MCF 10A (cell line): ENCODE data around the gene POLR1E. TPM values are rescaled to one million over a fixed set of nuclear protein-coding genes. Genes with fewer than 3 reads are reported as not detected.

Source experiments
- BruUV-seq: library from RNA; stranded (reverse); fragments of 400-500 nt; replicated peaks from 2 replicates; lab custom pipeline; 2021; lab: Mats Ljungman, UMichigan
- CTCF ChIA-PET: fragments of 300-600 bp; sonication (Branson Sonifier 250); formaldehyde crosslinking; extraction: SDS; loops from one replicate; lab custom pipeline; 2021; ENCODE audit warnings: antibody characterized with exemption, inconsistent platforms; lab: Yijun Ruan, JAX
- POLR2A ChIA-PET: fragments of 300-600, 350-650 bp; sonication (Branson Sonifier 250); formaldehyde crosslinking; extraction: SDS; loops from one replicate; lab custom pipeline; 2020; ENCODE audit warnings: antibody characterized with exemption, inconsistent platforms; lab: Yijun Ruan, JAX
- DNase-seq: peaks from one replicate; pipeline ENCODE4 v3.0.0-alpha.2; 2018; ENCODE audit not compliant: unreplicated experiment
- H3K27ac Mint-ChIP-seq: one replicate; pipeline ENCODE4 v1.8.0; 2022; ENCODE audit warnings: mild to moderate bottlenecking, low read depth, mixed read lengths; ENCODE audit not compliant: unreplicated experiment
- H3K27me3 Mint-ChIP-seq: one replicate; pipeline ENCODE4 v1.8.0; 2022; ENCODE audit warnings: mixed read lengths; ENCODE audit not compliant: insufficient read depth, unreplicated experiment
- H3K36me3 Mint-ChIP-seq: one replicate; pipeline ENCODE4 v1.8.0; 2022; ENCODE audit warnings: mild to moderate bottlenecking, moderate library complexity, mixed read lengths; ENCODE audit not compliant: insufficient read depth, unreplicated experiment
- H3K4me1 Mint-ChIP-seq: one replicate; pipeline ENCODE4 v1.8.0; 2022; ENCODE audit warnings: mixed read lengths; ENCODE audit not compliant: insufficient read depth, unreplicated experiment
- H3K4me3 Mint-ChIP-seq: one replicate; pipeline ENCODE4 v1.8.0; 2022; ENCODE audit warnings: mild to moderate bottlenecking, moderate library complexity, mixed read lengths; ENCODE audit not compliant: unreplicated experiment
- H3K9me3 Mint-ChIP-seq: one replicate; pipeline ENCODE4 v1.8.0; 2022; ENCODE audit warnings: mixed read lengths; ENCODE audit not compliant: unreplicated experiment
- intact Hi-C: fragments of 100-400 bp; cut with micrococcal nuclease; formaldehyde crosslinking; loops from 2 replicates; pipeline ENCODE4 v1.14.1; 2022
- total RNA-seq: library from RNA; stranded (reverse); gene quantifications from 2 replicates; pipeline ENCODE4 v1.2.3, GENCODE V29; 2022
- TF ChIP-seq, protein P1 (sequence below): fragments of 200-600 bp; IDR thresholded peaks from one replicate; pipeline ENCODE4 v1.8.0; 2022; ENCODE audit warnings: antibody characterized with exemption, mild to moderate bottlenecking; ENCODE audit not compliant: unreplicated experiment

Gene POLR1E
- total RNA-seq, 1 experiment from 2014 or later = 50.3 TPM

DNA sequence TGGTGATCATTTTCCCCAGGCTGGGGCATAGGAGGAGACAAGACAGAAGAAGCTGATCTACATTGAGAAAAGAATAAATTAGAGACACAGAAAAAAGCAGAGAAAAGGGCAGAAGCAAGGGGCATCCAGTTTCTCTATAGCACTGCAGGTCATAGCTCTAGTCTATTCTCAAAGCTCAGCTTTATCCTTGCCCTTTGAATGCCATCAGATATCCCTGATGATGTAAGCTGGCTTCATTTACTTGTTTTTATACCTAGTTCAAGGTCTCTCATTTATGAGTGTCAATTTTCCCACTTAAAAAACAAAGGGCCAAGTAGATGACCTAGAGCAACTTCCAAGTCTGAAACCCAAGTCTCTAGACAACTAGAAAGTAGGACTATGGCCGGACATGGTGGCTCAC is 57.7 kb downstream of the POLR1E start:
- H3K4me1 Mint-ChIP-seq = no peaks in the 10 kb centered on the region
- H3K36me3 Mint-ChIP-seq = no peaks in the 10 kb centered on the region
- intact Hi-C loops = no loop called here
- TF ChIP-seq, protein P1, sequence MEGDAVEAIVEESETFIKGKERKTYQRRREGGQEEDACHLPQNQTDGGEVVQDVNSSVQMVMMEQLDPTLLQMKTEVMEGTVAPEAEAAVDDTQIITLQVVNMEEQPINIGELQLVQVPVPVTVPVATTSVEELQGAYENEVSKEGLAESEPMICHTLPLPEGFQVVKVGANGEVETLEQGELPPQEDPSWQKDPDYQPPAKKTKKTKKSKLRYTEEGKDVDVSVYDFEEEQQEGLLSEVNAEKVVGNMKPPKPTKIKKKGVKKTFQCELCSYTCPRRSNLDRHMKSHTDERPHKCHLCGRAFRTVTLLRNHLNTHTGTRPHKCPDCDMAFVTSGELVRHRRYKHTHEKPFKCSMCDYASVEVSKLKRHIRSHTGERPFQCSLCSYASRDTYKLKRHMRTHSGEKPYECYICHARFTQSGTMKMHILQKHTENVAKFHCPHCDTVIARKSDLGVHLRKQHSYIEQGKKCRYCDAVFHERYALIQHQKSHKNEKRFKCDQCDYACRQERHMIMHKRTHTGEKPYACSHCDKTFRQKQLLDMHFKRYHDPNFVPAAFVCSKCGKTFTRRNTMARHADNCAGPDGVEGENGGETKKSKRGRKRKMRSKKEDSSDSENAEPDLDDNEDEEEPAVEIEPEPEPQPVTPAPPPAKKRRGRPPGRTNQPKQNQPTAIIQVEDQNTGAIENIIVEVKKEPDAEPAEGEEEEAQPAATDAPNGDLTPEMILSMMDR = no peak
- DNase-seq = no peak
- no peaks in the 10 kb centered on the region for H3K9me3 Mint-ChIP-seq
- H3K27ac Mint-ChIP-seq = no peak overlapping the region
- POLR2A ChIA-PET = no interaction called here
- BruUV-seq = no TSS peak
- no peaks in the 10 kb centered on the region for H3K27me3 Mint-ChIP-seq
- CTCF ChIA-PET = no interaction called here
- no peak overlapping the region for H3K4me3 Mint-ChIP-seq

- Mint-ChIP-seq H3K4me3 (no peak overlapping the region), H3K27me3 (no peaks in the 10 kb centered on the region), H3K36me3 (no peaks in the 10 kb centered on the region), H3K4me1 (no peaks in the 10 kb centered on the region), H3K27ac (no peak overlapping the region), H3K9me3 (no peaks in the 10 kb centered on the region)
- POLR2A ChIA-PET = no interaction called here
- CTCF ChIA-PET = no interaction called here
- DNase-seq = no peak
- TF ChIP-seq, protein P1 = no peak
- intact Hi-C loops = no loop called here
- no TSS peak for BruUV-seq
These were observed 61.7 kb downstream of the POLR1E start for GRCh38 chr9:37547328-37547878.

DNA sequence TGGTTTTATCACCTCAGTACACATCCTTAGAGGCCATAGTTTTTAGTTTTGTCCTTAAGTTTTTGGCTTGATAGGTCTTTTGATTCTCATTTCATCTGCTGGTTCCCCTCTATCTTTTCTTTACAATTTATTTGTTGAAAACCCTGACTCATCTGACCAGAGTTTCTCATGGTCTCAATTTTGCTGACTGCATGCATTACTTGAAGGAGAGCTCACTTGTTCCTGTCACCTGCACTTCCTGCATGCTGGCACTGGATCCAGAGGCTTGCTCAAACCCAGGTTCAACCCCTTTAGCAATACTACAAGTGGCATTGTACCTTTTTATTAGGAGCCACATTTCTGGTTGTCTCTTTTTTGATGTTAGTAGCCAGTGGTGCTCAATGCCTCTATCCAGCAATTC is 63.8 kb downstream of the POLR1E start:
- TF ChIP-seq, protein P1 = no peak
- ChIA-PET POLR2A (interaction anchor here (0.7 kb wide), 1 partner anchor 62 kb away, joined by 3 read pairs; no protein-coding TSS in a partner anchor), CTCF (interaction anchor here (0.6 kb wide), 2 partner anchors 75 to 224 kb away, joined by 4 read pairs; no protein-coding TSS in a partner anchor)
- no peaks in the 10 kb centered on the region for H3K36me3 Mint-ChIP-seq
- H3K4me3 Mint-ChIP-seq = no peak overlapping the region
- no peaks in the 10 kb centered on the region for H3K4me1 Mint-ChIP-seq
- no peaks in the 10 kb centered on the region for H3K27me3 Mint-ChIP-seq
- intact Hi-C loops = no loop called here
- DNase-seq = no peak
- no TSS peak for BruUV-seq
- no peak overlapping the region for H3K27ac Mint-ChIP-seq
- H3K9me3 Mint-ChIP-seq = no peaks in the 10 kb centered on the region

GRCh38 chr9:37550781-37551180 is 65.0 kb downstream of the POLR1E start:
- TF ChIP-seq, protein P1 = no peak
- H3K36me3 Mint-ChIP-seq = no peaks in the 10 kb centered on the region
- H3K4me1 Mint-ChIP-seq = no peaks in the 10 kb centered on the region
- ChIA-PET POLR2A (no interaction called here), CTCF (no interaction called here)
- no TSS peak for BruUV-seq
- no peaks in the 10 kb centered on the region for H3K27me3 Mint-ChIP-seq
- H3K27ac Mint-ChIP-seq = no peak overlapping the region
- H3K4me3 Mint-ChIP-seq = no peak overlapping the region
- intact Hi-C loops = no loop called here
- no peak for DNase-seq
- no peaks in the 10 kb centered on the region for H3K9me3 Mint-ChIP-seq
